HCT116 (cell line): ENCODE measurements around the gene OR10AG1. TPM values are rescaled to one million over a fixed set of nuclear protein-coding genes. Genes with fewer than 3 reads are reported as not detected.

Experiments
- ATAC-seq: fragments of 200-7000 bp; cut with Tn5 transposase; 2 replicates; pipeline ENCODE4 v1.9.1; 2020; ENCODE audit warnings: mild to moderate bottlenecking, moderate library complexity
- BruUV-seq: library from RNA; stranded (reverse); fragments of 400-500 nt; replicated peaks from 2 replicates; lab custom pipeline; 2021; lab: Mats Ljungman, UMichigan
- CTCF ChIA-PET: fragments of 300-600 bp; sonication (Branson Sonifier 250); formaldehyde crosslinking; loops from one replicate; lab custom pipeline; 2021; ENCODE audit warnings: antibody characterized with exemption; lab: Charles Lee
- POLR2A ChIA-PET: fragments of 300-600, 350-600 bp; sonication (Branson Sonifier 250); formaldehyde crosslinking; loops from one replicate; lab custom pipeline; 2021; ENCODE audit warnings: antibody characterized with exemption; lab: Charles Lee
- RAD21 ChIA-PET, 2 experiments: fragments of 300-600 bp; sonication (Branson Sonifier 250); formaldehyde crosslinking; loops; one replicate each; lab custom pipeline; 2023; ENCODE audit warnings: low total read pairs in 2 of 2; ENCODE audit not compliant: uncharacterized antibody in 2 of 2, unreplicated experiment in 2 of 2, low non-redundant PET in 1 of 2; lab: Charles Lee
- DNase-seq: peaks from one replicate; pipeline ENCODE4 v3.0.0-alpha.2; 2010; ENCODE audit warnings: low read depth, low spot score
- H2AFZ ChIP-seq: fragments of 200-600 bp; shearing (Covaris generic), sonication (generic); 2 replicates; pipeline ENCODE4 v1.6.1; 2017; ENCODE audit warnings: low read depth, mixed run types, mixed read lengths, antibody characterized with exemption, low read length; ENCODE audit not compliant: poor library complexity, severe bottlenecking
- H3K27ac ChIP-seq: 2 replicates; pipeline ENCODE4 v1.5.1; 2012; ENCODE audit warnings: low read depth, low read length
- H3K27me3 ChIP-seq: fragments of 200-600 bp; sonication (generic); 2 replicates; pipeline ENCODE4 v1.6.1; 2016; ENCODE audit warnings: mixed run types, low read length, mixed read lengths; ENCODE audit not compliant: insufficient read depth
- H3K36me3 ChIP-seq, 2 experiments: fragments of 200-500 bp in 1 of 2; fragments of 200-600 bp in 1 of 2; sonication (Bioruptor generic) in 1 of 2; sonication (generic) in 1 of 2; 2 replicates each; pipeline versions ENCODE4 v1.5.1 to v1.6.1; 2014 to 2016; ENCODE audit warnings: low read length in 2 of 2, inconsistent platforms in 1 of 2, mixed read lengths in 1 of 2, mixed run types in 1 of 2; ENCODE audit not compliant: insufficient read depth in 2 of 2, control insufficient read depth in 1 of 2
- H3K4me1 ChIP-seq, 2 experiments: fragments of 200-600 bp in 1 of 2; sonication (generic) in 1 of 2; 2 replicates each; pipeline versions ENCODE4 v1.5.1 to v1.6.1; 2012 to 2017; ENCODE audit warnings: low read length in 2 of 2, inconsistent platforms in 1 of 2, mild to moderate bottlenecking in 1 of 2, mixed read lengths in 1 of 2, mixed run types in 1 of 2, moderate library complexity in 1 of 2; ENCODE audit not compliant: insufficient read depth in 2 of 2, control insufficient read depth in 1 of 2
- H3K4me2 ChIP-seq: fragments of 200-600 bp; sonication (generic); 2 replicates; pipeline ENCODE4 v1.6.1; 2017; ENCODE audit warnings: mixed run types, low read length, mixed read lengths
- H3K4me3 ChIP-seq, 2 experiments: fragments of 200-600 bp in 1 of 2; sonication (generic) in 1 of 2; replicated peaks in 1 of 2; 2 replicates each; pipeline ENCODE4 v1.5.1; 2011 to 2016; ENCODE audit warnings: low read length in 2 of 2, control low read depth in 1 of 2, low read depth in 1 of 2, mild to moderate bottlenecking in 1 of 2, mixed read lengths in 1 of 2, mixed run types in 1 of 2
- H3K79me2 ChIP-seq: fragments of 200-600 bp; sonication (generic); 2 replicates; pipeline ENCODE4 v1.6.1; 2017; ENCODE audit warnings: mild to moderate bottlenecking, mixed run types, low read length, moderate library complexity, mixed read lengths; ENCODE audit not compliant: insufficient read depth
- H3K9ac ChIP-seq: fragments of 200-600 bp; sonication (generic); 2 replicates; pipeline ENCODE4 v1.6.1; 2016; ENCODE audit warnings: low read length, mixed read lengths
- H3K9me2 ChIP-seq: fragments of 200-600 bp; sonication (generic), shearing (Covaris generic); 2 replicates; pipeline ENCODE4 v1.6.1; 2017; ENCODE audit warnings: mixed run types, mild to moderate bottlenecking, moderate library complexity; ENCODE audit not compliant: insufficient read depth
- H3K9me3 ChIP-seq, 2 experiments: fragments of 200-500 bp in 1 of 2; fragments of 200-600 bp in 1 of 2; sonication (Bioruptor generic) in 1 of 2; sonication (generic) in 1 of 2; 2 replicates each; pipeline ENCODE4 v1.6.1; 2014 to 2017; ENCODE audit warnings: low read length in 2 of 2, mixed read lengths in 2 of 2, inconsistent platforms in 1 of 2, low read depth in 1 of 2, mild to moderate bottlenecking in 1 of 2, mixed run types in 1 of 2, moderate library complexity in 1 of 2; ENCODE audit not compliant: control insufficient read depth in 1 of 2, insufficient read depth in 1 of 2
- H4K20me1 ChIP-seq: fragments of 200-600 bp; sonication (generic), shearing (Covaris generic); 2 replicates; pipeline ENCODE4 v1.6.1; 2017; ENCODE audit warnings: mixed run types, mild to moderate bottlenecking, moderate library complexity; ENCODE audit not compliant: insufficient read depth
- ATF3 ChIP-seq: IDR thresholded peaks from 2 replicates; pipeline ENCODE4 v1.6.1; 2012
- CTCF ChIP-seq, 3 experiments: fragments of 200-600 bp in 1 of 3; sonication (generic) in 1 of 3; IDR thresholded peaks in 2 of 3; conservative IDR thresholded peaks in 1 of 3; 2 replicates each; pipeline ENCODE4 v1.5.1; 2012 to 2017; ENCODE audit warnings: low read depth in 2 of 3, low read length in 2 of 3, antibody characterized with exemption in 1 of 3, borderline replicate concordance in 1 of 3, control low read depth in 1 of 3, mild to moderate bottlenecking in 1 of 3, mixed read lengths in 1 of 3, mixed run types in 1 of 3, moderate library complexity in 1 of 3; ENCODE audit not compliant: insufficient read depth in 1 of 3
- FOSL1 ChIP-seq: IDR thresholded peaks from 2 replicates; pipeline ENCODE4 v1.6.1; 2012; ENCODE audit warnings: low read depth
- SIN3A ChIP-seq: IDR thresholded peaks from 2 replicates; pipeline ENCODE4 v1.6.1; 2012; ENCODE audit warnings: low read depth
- intact Hi-C: fragments of 100-400 bp; cut with micrococcal nuclease; formaldehyde crosslinking; loops from 2 replicates; pipeline ENCODE4 v1.10.0; 2022
- total RNA-seq: library from RNA; stranded (reverse); gene quantifications from one replicate; pipeline ENCODE4 v1.2.1, GENCODE V29; 2021; ENCODE audit not compliant: unreplicated experiment

The OR10AG1 gene
- total RNA-seq, 1 experiment from 2014 or later, result not detected

- H3K4me1 ChIP-seq, result no peaks in the 10 kb centered on the region
- DNase-seq (no peak), ATAC-seq (no peak)
- RAD21 ChIA-PET, result no interaction called here
- CTCF ChIA-PET, result no interaction called here
- no peak overlapping the region for H3K27ac ChIP-seq
- BruUV-seq, result no TSS peak
- TF ChIP-seq ATF3 (no peak), SIN3A (no peak)
- no peaks in the 10 kb centered on the region for H3K27me3 ChIP-seq
- intact Hi-C loops, result loop anchor here (10.0 kb wide), 1 partner anchor 1295 kb away; no protein-coding TSS in a partner anchor
- H2AFZ ChIP-seq, result no peak overlapping the region
- H3K36me3 ChIP-seq, result no peaks in the 10 kb centered on the region
- H4K20me1 ChIP-seq, result no peaks in the 10 kb centered on the region
- no peaks in the 10 kb centered on the region for H3K79me2 ChIP-seq
- H3K9me3 ChIP-seq, result peaks cover 0 to 31% of the 10 kb centered on the region in 2 experiments; a peak in 2 of 4 replicates
- POLR2A ChIA-PET, result no interaction called here
- no peak overlapping the region for H3K9ac ChIP-seq
- H3K4me2 ChIP-seq, result no peak overlapping the region
- no peaks in the 10 kb centered on the region for H3K9me2 ChIP-seq
- no peak overlapping the region for H3K4me3 ChIP-seq
Observed at GRCh38 chr11:55949330-55949729, 20.4 kb downstream of the OR10AG1 start.

- H3K9ac ChIP-seq, result no peak overlapping the region
- H3K27me3 ChIP-seq, result no peaks in the 10 kb centered on the region
- H3K36me3 ChIP-seq, result no peaks in the 10 kb centered on the region
- H3K4me1 ChIP-seq, result no peaks in the 10 kb centered on the region
- no peaks in the 10 kb centered on the region for H4K20me1 ChIP-seq
- intact Hi-C loops, result loop anchor here (2.0 to 10.0 kb wide), 2 partner anchors 840 to 1302 kb away; no protein-coding TSS in a partner anchor
- TF ChIP-seq CTCF (IDR thresholded peaks at IDR 0.05 in 2 of 3, conservative IDR thresholded peaks at IDR 0.05 in 1 of 3; ENCODE audit: borderline replicate concordance in 1 of 3, insufficient read depth in 1 of 3, low read depth in 2 of 3, low read length in 2 of 3) (peak in 2 of 3 experiments; percentile 29 to 49; a peak in 3 of 6 replicates), FOSL1 (no peak)
- H3K4me3 ChIP-seq, result no peak overlapping the region
- CTCF ChIA-PET, result no interaction called here
- H3K27ac ChIP-seq, result no peak overlapping the region
- H3K9me3 ChIP-seq, result peaks cover 0 to 10% of the 10 kb centered on the region in 2 experiments; a peak in 1 of 4 replicates
- ATAC-seq, result no peak
- H2AFZ ChIP-seq, result no peak overlapping the region
- H3K4me2 ChIP-seq, result no peak overlapping the region
- no TSS peak for BruUV-seq
- H3K9me2 ChIP-seq, result no peaks in the 10 kb centered on the region
- RAD21 ChIA-PET, result no interaction called here
- DNase-seq, result peak; percentile 18
- POLR2A ChIA-PET, result no interaction called here
- no peaks in the 10 kb centered on the region for H3K79me2 ChIP-seq
Observed at GRCh38 chr11:55942785-55943392, 26.9 kb downstream of the OR10AG1 start.
